Panc1 (cell line): ENCODE results near the gene RBMS3. TPM values are rescaled to one million over a fixed set of nuclear protein-coding genes. Genes with fewer than 3 reads are reported as not detected.

Experiments
- ATAC-seq: fragments of 200-7000 bp; cut with Tn5 transposase; 2 replicates; pipeline ENCODE4 v1.9.1; 2020; ENCODE audit warnings: mild to moderate bottlenecking, moderate library complexity
- BruUV-seq: library from RNA; stranded (reverse); fragments of 400-500 nt; replicated peaks from 2 replicates; lab custom pipeline; 2021; lab: Mats Ljungman, UMichigan
- CTCF ChIA-PET: fragments of 300-600 bp; sonication (Branson Sonifier 250); formaldehyde crosslinking; loops from one replicate; lab custom pipeline; 2022; ENCODE audit warnings: antibody characterized with exemption; lab: Charles Lee
- POLR2A ChIA-PET: fragments of 300-600 bp; sonication (Branson Sonifier 250); formaldehyde crosslinking; loops from one replicate; lab custom pipeline; 2022; ENCODE audit warnings: antibody characterized with exemption; lab: Charles Lee
- DNase-seq: peaks from one replicate; pipeline ENCODE4 v3.0.0-alpha.2; 2010; ENCODE audit warnings: low read depth, low spot score
- H3K27ac ChIP-seq: 2 replicates; pipeline ENCODE4 v1.5.1; 2011; ENCODE audit warnings: mild to moderate bottlenecking, low read length, inconsistent platforms
- H3K27me3 ChIP-seq: fragments of 200-500 bp; sonication (Bioruptor generic); 2 replicates; pipeline ENCODE4 v1.6.0; 2014; ENCODE audit warnings: low read length, inconsistent platforms; ENCODE audit not compliant: control insufficient read depth, insufficient read depth
- H3K36me3 ChIP-seq: fragments of 200-500 bp; sonication (Bioruptor generic); 2 replicates; pipeline ENCODE4 v1.5.1; 2014; ENCODE audit warnings: inconsistent platforms, mild to moderate bottlenecking, low read length, moderate library complexity; ENCODE audit not compliant: control insufficient read depth, insufficient read depth
- H3K4me1 ChIP-seq: 2 replicates; pipeline ENCODE4 v1.5.1; 2011; ENCODE audit warnings: inconsistent platforms, mild to moderate bottlenecking, low read length, moderate library complexity; ENCODE audit not compliant: control insufficient read depth, insufficient read depth
- H3K4me3 ChIP-seq, 2 experiments: 2 replicates each; pipeline ENCODE4 v1.5.1; 2011 to 2012; ENCODE audit warnings: low read depth in 2 of 2, low read length in 2 of 2, mild to moderate bottlenecking in 2 of 2, inconsistent platforms in 1 of 2, moderate library complexity in 1 of 2
- H3K9me3 ChIP-seq: fragments of 200-500 bp; sonication (Bioruptor generic); 2 replicates; pipeline ENCODE4 v1.5.1; 2014; ENCODE audit warnings: low read depth, mild to moderate bottlenecking, inconsistent platforms, low read length, moderate library complexity; ENCODE audit not compliant: control insufficient read depth, insufficient read depth
- CTCF ChIP-seq: fragments of 450-650 bp; IDR thresholded peaks from 2 replicates; pipeline ENCODE4 v1.5.1; 2017; ENCODE audit warnings: mild to moderate bottlenecking
- POLR2AphosphoS5 ChIP-seq: IDR thresholded peaks from 2 replicates; pipeline ENCODE4 v1.6.1; 2012; ENCODE audit warnings: mild to moderate bottlenecking, low read depth, low read length, moderate library complexity
- REST ChIP-seq, 2 experiments: IDR thresholded peaks; 2 replicates each; pipeline ENCODE4 v1.6.1; 2011 to 2012; ENCODE audit warnings: low read depth in 2 of 2, control low read depth in 1 of 2, low read length in 1 of 2, mild to moderate bottlenecking in 1 of 2, moderate library complexity in 1 of 2; ENCODE audit not compliant: insufficient read depth in 1 of 2
- SIN3A ChIP-seq: IDR thresholded peaks from 2 replicates; pipeline ENCODE4 v1.6.1; 2012; ENCODE audit warnings: low read depth, mild to moderate bottlenecking, low read length, moderate library complexity, borderline replicate concordance; ENCODE audit not compliant: insufficient read depth
- TCF7L2 ChIP-seq: IDR thresholded peaks from 2 replicates; pipeline ENCODE4 v1.6.1; 2011; ENCODE audit warnings: mild to moderate bottlenecking, low read depth, low read length, inconsistent platforms
- in situ Hi-C: cut with HindIII; loops from 2 replicates; pipeline ENCODE4 v1.10.0; 2016; ENCODE audit warnings: low sequenced_read_pairs, low pct_unique_long_range_greater_than_20kb
- intact Hi-C: fragments of 100-400 bp; cut with micrococcal nuclease; formaldehyde crosslinking; loops from one replicate; pipeline ENCODE4 v1.10.0; 2022; ENCODE audit not compliant: unreplicated experiment
- total RNA-seq: library from RNA; stranded (reverse); gene quantifications from one replicate; pipeline ENCODE4 v1.2.1, GENCODE V29; 2021; ENCODE audit not compliant: unreplicated experiment

The RBMS3 gene
- total RNA-seq, 1 experiment from 2014 or later = 1.1 TPM

- CTCF ChIA-PET = no interaction called here
These were observed 691.6 kb downstream of the RBMS3 start for GRCh38 chr3:29972320-29972993.

GRCh38 chr3:29973763-29974162, 692.9 kb downstream of the RBMS3 start:
- in situ Hi-C loops = no loop called here
- intact Hi-C loops = no loop called here
- CTCF ChIA-PET = no interaction called here
- H3K36me3 ChIP-seq = no peaks in the 10 kb centered on the region
- H3K27ac ChIP-seq = no peak overlapping the region
- H3K4me3 ChIP-seq = no peak overlapping the region
- POLR2A ChIA-PET = no interaction called here
- H3K4me1 ChIP-seq = no peaks in the 10 kb centered on the region
- no peaks in the 10 kb centered on the region for H3K9me3 ChIP-seq
- BruUV-seq = no TSS peak
- DNase-seq (no peak), ATAC-seq (no peak)
- TF ChIP-seq SIN3A (no peak), POLR2AphosphoS5 (no peak), REST (IDR thresholded peaks at IDR 0.05; ENCODE audit: insufficient read depth in 1 of 2, low read depth in 2 of 2, low read length in 1 of 2) (no peak), TCF7L2 (no peak), CTCF (no peak)
- H3K27me3 ChIP-seq = no peaks in the 10 kb centered on the region

More at GRCh38 chr3:29972320-29972993, 691.6 kb downstream of the RBMS3 start:
- Histone ChIP-seq H3K27me3 (no peaks in the 10 kb centered on the region), H3K4me1 (no peaks in the 10 kb centered on the region), H3K4me3 (no peak overlapping the region), H3K27ac (no peak overlapping the region), H3K36me3 (no peaks in the 10 kb centered on the region), H3K9me3 (no peaks in the 10 kb centered on the region)
- BruUV-seq = no TSS peak
- ATAC-seq (no peak), DNase-seq (no peak)
- POLR2A ChIA-PET = no interaction called here
- TF ChIP-seq CTCF (no peak), REST (IDR thresholded peaks at IDR 0.05; ENCODE audit: insufficient read depth in 1 of 2, low read depth in 2 of 2, low read length in 1 of 2) (no peak), TCF7L2 (no peak), SIN3A (no peak)
- intact Hi-C loops (no loop called here), in situ Hi-C loops (no loop called here)
